HG03139 (cell line): ENCODE measurements around the gene RNF207.
A peak's percentile ranks its signal among the peaks of the same experiment; 100 is the strongest.

Experiments
- ATAC-seq: cut with Tn5 transposase; IDR thresholded peaks from one replicate; pipeline ENCODE4 v1.9.1; 2021; ENCODE audit not compliant: unreplicated experiment

RNF207 gene

GRCh38 chr1:6174621-6175410 lies 31.1 kb upstream of the RNF207 start:
- ATAC-seq = no peak

GRCh38 chr1:6175411-6175828 lies 30.5 kb upstream of the RNF207 start:
- ATAC-seq = no peak

- no peak for ATAC-seq
Measured at GRCh38 chr1:6176779-6177178, 29.1 kb upstream of the RNF207 start.

GRCh38 chr1:6177681-6178380 lies 28.1 kb upstream of the RNF207 start:
- no peak for ATAC-seq

- no peak for ATAC-seq
Measured at GRCh38 chr1:6178751-6179563, 27.0 kb upstream of the RNF207 start.

- no peak for ATAC-seq
Measured at GRCh38 chr1:6179564-6180175, 26.2 kb upstream of the RNF207 start.

GRCh38 chr1:6180268-6180706 lies 25.6 kb upstream of the RNF207 start, which contains the start of gene CHD5:
CHD5 (minus strand) TSS chr1:6180321; CDS start chr1:6180023, 298 bp downstream.
- no peak for ATAC-seq

- no peak for ATAC-seq
Measured at GRCh38 chr1:6180707-6181311, 25.1 kb upstream of the RNF207 start.

- ATAC-seq = no peak
Measured at GRCh38 chr1:6181347-6181770, 24.6 kb upstream of the RNF207 start.

- no peak for ATAC-seq
Measured at GRCh38 chr1:6183520-6183989, 22.4 kb upstream of the RNF207 start.

- no peak for ATAC-seq
Measured at GRCh38 chr1:6184083-6184783, 21.7 kb upstream of the RNF207 start.

- ATAC-seq = no peak
Measured at GRCh38 chr1:6185151-6185550, 20.8 kb upstream of the RNF207 start.

GRCh38 chr1:6185635-6186382 lies 20.1 kb upstream of the RNF207 start:
- no peak for ATAC-seq

GRCh38 chr1:6188466-6188865 lies 17.5 kb upstream of the RNF207 start:
- no peak for ATAC-seq

- no peak for ATAC-seq
Measured at GRCh38 chr1:6191968-6192367, 14.0 kb upstream of the RNF207 start.

GRCh38 chr1:6197746-6198427 lies 8.0 kb upstream of the RNF207 start:
- ATAC-seq = no peak

GRCh38 chr1:6198646-6199297 lies 7.1 kb upstream of the RNF207 start:
- peak; percentile 24 for ATAC-seq
